ENCODE results near the gene TSG101. TPM values are rescaled to one million over a fixed set of nuclear protein-coding genes. Genes with fewer than 3 reads are reported as not detected.

Gene TSG101
- polyA plus RNA-seq, 1 donor (not counting 4 experiments of a cell fraction or from before 2014, with no cell fraction given) = 113 TPM

DNA sequence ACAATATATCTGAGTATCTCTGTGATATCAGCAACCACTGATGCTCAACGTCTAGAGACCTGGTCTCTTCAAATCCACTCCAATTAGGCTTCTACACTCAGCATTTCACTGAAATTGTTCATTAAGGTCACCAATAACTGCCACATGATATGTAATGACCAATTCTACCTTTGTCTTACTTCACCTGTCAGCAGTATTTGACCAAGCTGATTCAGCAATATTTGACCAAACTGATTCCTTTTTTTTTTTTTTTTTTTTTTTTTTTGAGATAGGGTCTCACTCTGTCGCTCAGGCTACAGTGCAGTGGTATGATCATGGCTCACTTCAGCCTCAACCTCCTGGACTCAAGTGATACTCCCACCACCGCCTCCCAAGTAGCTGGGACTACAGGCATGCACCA, 5.6 kb downstream of the TSG101 start:
- Histone ChIP-seq H3K9ac (ENCODE audit: control insufficient read depth, extremely low read depth, insufficient read depth, low read length) (no peak overlapping the region), H3K79me2 (ENCODE audit: control insufficient read depth, insufficient read depth, low read length) (peaks cover 39% of the 10 kb centered on the region)

GRCh38 chr11:18502352-18502751, 24.4 kb downstream of the TSG101 start:
- Histone ChIP-seq H3K9me3 (ENCODE audit: control insufficient read depth, low read depth, low read length) (no peaks in the 10 kb centered on the region), H3K36me3 (ENCODE audit: control insufficient read depth in 2 of 2, extremely low read depth in 1 of 2, insufficient read depth in 2 of 2, low read length in 2 of 2) (peaks cover 0 to 11% of the 10 kb centered on the region in 2 experiments), H3K4me2 (ENCODE audit: control insufficient read depth, extremely low read depth, insufficient read depth, low read depth, low read length) (no peak overlapping the region), H3K27me3 (ENCODE audit: control insufficient read depth, extremely low read depth, insufficient read depth, low read length) (no peaks in the 10 kb centered on the region), H3K27ac (ENCODE audit: control insufficient read depth, insufficient read depth, low read length) (no peak overlapping the region), H4K20me1 (ENCODE audit: control insufficient read depth, extremely low read depth, insufficient read depth, low read length) (no peaks in the 10 kb centered on the region), H2AFZ (ENCODE audit: control insufficient read depth, low read length) (no peak overlapping the region), H3K4me3 (ENCODE audit: control insufficient read depth in 2 of 3, extremely low read depth in 1 of 3, insufficient read depth in 2 of 3, low read depth in 1 of 3, low read length in 3 of 3) (no peak overlapping the region), H3K9me1 (ENCODE audit: control insufficient read depth, extremely low read depth, insufficient read depth, low read length) (no peaks in the 10 kb centered on the region), H3K4me1 (ENCODE audit: control insufficient read depth, extremely low read depth, insufficient read depth, low read length) (no peaks in the 10 kb centered on the region), H3K9ac (ENCODE audit: control insufficient read depth, extremely low read depth, insufficient read depth, low read length) (no peak overlapping the region), H3K79me2 (ENCODE audit: control insufficient read depth, insufficient read depth, low read length) (no peaks in the 10 kb centered on the region)
- no peak for DNase-seq (ENCODE audit: low read depth, low spot score)
- no peak for FAIRE-seq
- dilution Hi-C loops (cut with MboI; ENCODE audit: extremely low pct_ligation_motif_present, low sequenced_read_pairs) = no loop called here
- TF ChIP-seq, protein P1, sequence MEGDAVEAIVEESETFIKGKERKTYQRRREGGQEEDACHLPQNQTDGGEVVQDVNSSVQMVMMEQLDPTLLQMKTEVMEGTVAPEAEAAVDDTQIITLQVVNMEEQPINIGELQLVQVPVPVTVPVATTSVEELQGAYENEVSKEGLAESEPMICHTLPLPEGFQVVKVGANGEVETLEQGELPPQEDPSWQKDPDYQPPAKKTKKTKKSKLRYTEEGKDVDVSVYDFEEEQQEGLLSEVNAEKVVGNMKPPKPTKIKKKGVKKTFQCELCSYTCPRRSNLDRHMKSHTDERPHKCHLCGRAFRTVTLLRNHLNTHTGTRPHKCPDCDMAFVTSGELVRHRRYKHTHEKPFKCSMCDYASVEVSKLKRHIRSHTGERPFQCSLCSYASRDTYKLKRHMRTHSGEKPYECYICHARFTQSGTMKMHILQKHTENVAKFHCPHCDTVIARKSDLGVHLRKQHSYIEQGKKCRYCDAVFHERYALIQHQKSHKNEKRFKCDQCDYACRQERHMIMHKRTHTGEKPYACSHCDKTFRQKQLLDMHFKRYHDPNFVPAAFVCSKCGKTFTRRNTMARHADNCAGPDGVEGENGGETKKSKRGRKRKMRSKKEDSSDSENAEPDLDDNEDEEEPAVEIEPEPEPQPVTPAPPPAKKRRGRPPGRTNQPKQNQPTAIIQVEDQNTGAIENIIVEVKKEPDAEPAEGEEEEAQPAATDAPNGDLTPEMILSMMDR (optimal IDR thresholded peaks at IDR 0.05 in 1 of 3, IDR thresholded peaks at IDR 0.05 in 1 of 3, conservative IDR thresholded peaks at IDR 0.05 in 1 of 3; ENCODE audit: extremely low read depth in 1 of 3, insufficient read depth in 2 of 3, low read length in 3 of 3) = no peak
- no peak for TF ChIP-seq EZH2 (IDR thresholded peaks at IDR 0.05; ENCODE audit: low read length)

More for the DNA sequence above, 5.6 kb downstream of the TSG101 start:
- H3K4me1 ChIP-seq (ENCODE audit: control insufficient read depth, extremely low read depth, insufficient read depth, low read length) = peaks cover 5% of the 10 kb centered on the region
- no peak overlapping the region for H2AFZ ChIP-seq (ENCODE audit: control insufficient read depth, low read length)
- no peaks in the 10 kb centered on the region for H3K9me1 ChIP-seq (ENCODE audit: control insufficient read depth, extremely low read depth, insufficient read depth, low read length)
- FAIRE-seq = no peak
- no peak overlapping the region for H3K4me2 ChIP-seq (ENCODE audit: control insufficient read depth, extremely low read depth, insufficient read depth, low read depth, low read length)
- no peaks in the 10 kb centered on the region for H3K9me3 ChIP-seq (ENCODE audit: control insufficient read depth, low read depth, low read length)
- H3K4me3 ChIP-seq (ENCODE audit: control insufficient read depth in 2 of 3, extremely low read depth in 1 of 3, insufficient read depth in 2 of 3, low read depth in 1 of 3, low read length in 3 of 3) = no peak overlapping the region
- no peaks in the 10 kb centered on the region for H3K27me3 ChIP-seq (ENCODE audit: control insufficient read depth, extremely low read depth, insufficient read depth, low read length)
- TF ChIP-seq EZH2 (IDR thresholded peaks at IDR 0.05; ENCODE audit: low read length) = no peak
- TF ChIP-seq, protein P1 (optimal IDR thresholded peaks at IDR 0.05 in 1 of 3, IDR thresholded peaks at IDR 0.05 in 1 of 3, conservative IDR thresholded peaks at IDR 0.05 in 1 of 3; ENCODE audit: extremely low read depth in 1 of 3, insufficient read depth in 2 of 3, low read length in 3 of 3) = no peak
- no peak overlapping the region for H3K27ac ChIP-seq (ENCODE audit: control insufficient read depth, insufficient read depth, low read length)
- DNase-seq (ENCODE audit: low read depth, low spot score) = no peak
- H3K36me3 ChIP-seq (ENCODE audit: control insufficient read depth in 2 of 2, extremely low read depth in 1 of 2, insufficient read depth in 2 of 2, low read length in 2 of 2) = peaks cover 3 to 5% of the 10 kb centered on the region in 2 experiments
- H4K20me1 ChIP-seq (ENCODE audit: control insufficient read depth, extremely low read depth, insufficient read depth, low read length) = no peaks in the 10 kb centered on the region
- dilution Hi-C loops (cut with MboI; ENCODE audit: extremely low pct_ligation_motif_present, low sequenced_read_pairs) = no loop called here

Measured in keratinocyte (primary cell).